Thoracic aorta (tissue), 2 donors: Measurements from ENCODE around the gene HIKESHI. TPM values are rescaled to one million over a fixed set of nuclear protein-coding genes. Genes with fewer than 3 reads are reported as not detected.

ENCODE experiments used
- ATAC-seq: fragments of 150-250 bp; one replicate; pipeline ENCODE4 v1.8.0; 2017; ENCODE audit warnings: low read depth; ENCODE audit not compliant: insufficient number of reproducible peaks, low FRiP score
- DNase-seq: peaks from one replicate; pipeline ENCODE4 v3.0.0-alpha.2; 2020; ENCODE audit warnings: low spot score
- H3K27ac ChIP-seq, 2 donors: fragments of 200-600 bp; sonication (generic); 1 replicate in 1 of 2; 2 replicates in 1 of 2; pipeline ENCODE4 v1.5.1; 2016; ENCODE audit warnings: mild to moderate bottlenecking in 2 of 2, moderate library complexity in 2 of 2
- H3K27me3 ChIP-seq: fragments of 200-600 bp; sonication (generic); replicated peaks from 2 replicates; pipeline ENCODE4 v1.6.0; 2016; ENCODE audit warnings: mild to moderate bottlenecking; ENCODE audit not compliant: insufficient read depth
- H3K36me3 ChIP-seq: fragments of 200-600 bp; sonication (generic); one replicate; pipeline ENCODE4 v1.5.1; 2016
- H3K4me1 ChIP-seq, 2 donors: fragments of 200-600 bp; sonication (generic); 1 replicate in 1 of 2; 2 replicates in 1 of 2; pipeline versions ENCODE4 v1.5.1 to v1.6.0; 2016; ENCODE audit warnings: low read depth in 2 of 2, mild to moderate bottlenecking in 1 of 2; ENCODE audit not compliant: control insufficient read depth in 1 of 2
- H3K4me3 ChIP-seq: fragments of 200-600 bp; sonication (generic); 2 replicates; pipeline ENCODE4 v1.5.1; 2016; ENCODE audit warnings: mild to moderate bottlenecking
- H3K9me3 ChIP-seq: fragments of 200-600 bp; sonication (generic); 2 replicates; pipeline ENCODE4 v1.5.1; 2016
- total RNA-seq, 2 donors: library from RNA; depleted of rRNA; stranded (reverse); fragments of >200 nt; gene quantifications; one replicate each; pipeline versions ENCODE4 v1.1.0 to v1.2.3, GENCODE V29; 2016
- TF ChIP-seq, protein P1 (sequence below): fragments of 200-600 bp; sonication (generic); IDR thresholded peaks from one replicate; pipeline ENCODE4 v1.5.1; 2019; ENCODE audit warnings: antibody characterized with exemption

HIKESHI gene
- total RNA-seq, 2 donors from 2014 or later: 36.7 to 39.5 TPM

DNA sequence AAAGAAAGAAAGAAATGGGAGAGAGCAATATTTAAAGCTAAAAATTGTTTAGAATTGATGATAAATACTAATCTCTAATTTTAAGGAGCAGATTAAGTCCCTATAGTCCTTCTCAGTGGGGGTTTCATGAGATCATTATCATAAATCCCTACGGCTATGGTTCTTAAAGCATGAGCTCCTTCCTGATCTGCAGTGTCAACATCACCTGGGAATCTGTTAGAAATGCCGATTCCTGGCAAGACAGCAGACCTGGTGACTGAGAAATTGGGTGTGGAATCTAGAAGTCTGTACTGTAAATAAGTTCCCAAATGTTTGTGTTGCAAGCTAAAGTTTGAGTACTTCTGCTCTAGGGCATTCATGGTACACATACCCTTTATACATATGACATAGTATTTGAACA, 12.6 kb downstream of the HIKESHI start:
- DNase-seq: no peak
- Histone ChIP-seq H3K4me3 (no peak overlapping the region), H3K4me1 (no peaks in the 10 kb centered on the region), H3K27ac (no peak overlapping the region), H3K27me3 (no peaks in the 10 kb centered on the region), H3K36me3 (peaks cover 6% of the 10 kb centered on the region), H3K9me3 (no peaks in the 10 kb centered on the region)
- TF ChIP-seq, protein P1, sequence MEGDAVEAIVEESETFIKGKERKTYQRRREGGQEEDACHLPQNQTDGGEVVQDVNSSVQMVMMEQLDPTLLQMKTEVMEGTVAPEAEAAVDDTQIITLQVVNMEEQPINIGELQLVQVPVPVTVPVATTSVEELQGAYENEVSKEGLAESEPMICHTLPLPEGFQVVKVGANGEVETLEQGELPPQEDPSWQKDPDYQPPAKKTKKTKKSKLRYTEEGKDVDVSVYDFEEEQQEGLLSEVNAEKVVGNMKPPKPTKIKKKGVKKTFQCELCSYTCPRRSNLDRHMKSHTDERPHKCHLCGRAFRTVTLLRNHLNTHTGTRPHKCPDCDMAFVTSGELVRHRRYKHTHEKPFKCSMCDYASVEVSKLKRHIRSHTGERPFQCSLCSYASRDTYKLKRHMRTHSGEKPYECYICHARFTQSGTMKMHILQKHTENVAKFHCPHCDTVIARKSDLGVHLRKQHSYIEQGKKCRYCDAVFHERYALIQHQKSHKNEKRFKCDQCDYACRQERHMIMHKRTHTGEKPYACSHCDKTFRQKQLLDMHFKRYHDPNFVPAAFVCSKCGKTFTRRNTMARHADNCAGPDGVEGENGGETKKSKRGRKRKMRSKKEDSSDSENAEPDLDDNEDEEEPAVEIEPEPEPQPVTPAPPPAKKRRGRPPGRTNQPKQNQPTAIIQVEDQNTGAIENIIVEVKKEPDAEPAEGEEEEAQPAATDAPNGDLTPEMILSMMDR: no peak
- no peak for ATAC-seq

DNA sequence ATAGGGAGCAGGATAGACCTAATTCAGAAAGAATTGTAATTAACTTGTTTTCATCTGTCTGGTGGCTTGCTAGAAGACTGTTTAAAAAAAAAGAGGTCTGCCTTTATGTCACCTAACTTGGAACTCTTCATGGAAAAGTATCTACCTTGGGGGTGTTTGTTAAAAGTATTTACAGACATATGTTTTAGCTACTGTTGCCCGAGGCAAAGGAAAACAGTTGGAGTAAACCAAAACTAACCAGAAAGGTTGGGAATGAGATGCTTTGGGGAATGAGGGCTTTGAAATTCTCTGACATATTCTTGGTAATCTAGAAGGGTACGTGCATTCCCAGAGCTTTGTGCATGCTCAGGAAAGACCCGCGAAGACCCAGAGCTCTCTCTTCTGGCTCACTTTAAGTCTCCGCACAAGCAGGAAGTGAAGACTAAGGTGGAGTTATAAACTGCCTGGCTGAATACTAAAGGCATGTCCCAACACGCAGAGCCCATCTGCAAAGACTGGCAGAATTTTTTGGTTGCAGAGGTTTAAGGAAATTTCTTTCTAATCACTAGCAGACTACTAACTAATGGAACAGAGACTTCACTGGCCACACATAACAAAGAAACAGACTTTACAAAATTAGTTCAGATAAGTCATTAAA, 33.2 kb downstream of the HIKESHI start:
- no peak overlapping the region for H3K27ac ChIP-seq
- H3K9me3 ChIP-seq: no peaks in the 10 kb centered on the region
- no peak for DNase-seq

DNA sequence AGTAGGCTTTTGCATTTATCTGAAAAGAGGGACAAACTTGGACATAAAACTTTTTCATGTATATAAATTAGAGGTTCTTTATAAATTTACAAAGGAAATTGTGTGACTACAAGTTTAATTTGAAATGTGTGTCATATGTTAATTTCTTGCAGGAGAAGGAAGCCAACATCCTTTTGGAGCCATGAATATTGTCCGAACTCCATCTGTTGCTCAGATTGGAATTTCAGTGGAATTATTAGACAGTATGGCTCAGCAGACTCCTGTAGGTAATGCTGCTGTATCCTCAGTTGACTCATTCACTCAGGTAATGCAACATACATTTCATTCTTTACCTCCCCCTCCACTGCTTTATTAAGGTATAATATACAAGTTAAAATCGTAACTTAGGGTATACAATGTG, 35.2 kb downstream of the HIKESHI start:
- no peak for ATAC-seq
- Histone ChIP-seq H3K4me3 (no peak overlapping the region), H3K9me3 (no peaks in the 10 kb centered on the region), H3K36me3 (peaks cover 7% of the 10 kb centered on the region), H3K27me3 (no peaks in the 10 kb centered on the region), H3K27ac (no peak overlapping the region), H3K4me1 (peaks cover 4% of the 10 kb centered on the region in 2 donors)
- no peak for DNase-seq
- TF ChIP-seq, protein P1: no peak

More for the DNA sequence above, 33.2 kb downstream of the HIKESHI start:
- TF ChIP-seq, protein P1: no peak
- Histone ChIP-seq H3K4me1 (peaks cover 4 to 8% of the 10 kb centered on the region in 2 donors), H3K4me3 (no peak overlapping the region), H3K27me3 (no peaks in the 10 kb centered on the region), H3K36me3 (peaks cover 7% of the 10 kb centered on the region)
- ATAC-seq: no peak

DNA sequence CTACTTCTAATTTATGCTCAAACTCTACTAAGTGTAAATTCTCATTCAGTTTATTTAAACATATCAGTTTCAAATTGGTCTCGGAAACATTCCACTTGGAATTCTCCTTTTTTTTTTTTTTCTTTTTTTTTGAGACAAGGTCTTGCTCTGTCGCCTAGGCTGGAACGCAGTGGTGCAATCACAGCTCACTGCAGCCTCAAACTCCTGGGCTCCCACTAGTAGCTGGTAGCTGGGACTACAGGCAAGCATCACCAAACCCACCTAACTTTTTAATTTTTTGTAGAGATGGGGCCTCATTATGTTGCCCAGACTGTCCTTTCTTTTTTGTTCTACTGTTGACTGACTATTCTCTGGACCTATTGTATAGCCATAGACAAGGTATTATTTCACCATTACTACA, 39.3 kb downstream of the HIKESHI start:
- DNase-seq (no peak), ATAC-seq (no peak)
- Histone ChIP-seq H3K27me3 (no peaks in the 10 kb centered on the region), H3K9me3 (no peaks in the 10 kb centered on the region), H3K27ac (no peak overlapping the region), H3K4me3 (no peak overlapping the region), H3K36me3 (peaks cover 8% of the 10 kb centered on the region), H3K4me1 (peaks cover 4% of the 10 kb centered on the region in 2 donors)
- TF ChIP-seq, protein P1: no peak

DNA sequence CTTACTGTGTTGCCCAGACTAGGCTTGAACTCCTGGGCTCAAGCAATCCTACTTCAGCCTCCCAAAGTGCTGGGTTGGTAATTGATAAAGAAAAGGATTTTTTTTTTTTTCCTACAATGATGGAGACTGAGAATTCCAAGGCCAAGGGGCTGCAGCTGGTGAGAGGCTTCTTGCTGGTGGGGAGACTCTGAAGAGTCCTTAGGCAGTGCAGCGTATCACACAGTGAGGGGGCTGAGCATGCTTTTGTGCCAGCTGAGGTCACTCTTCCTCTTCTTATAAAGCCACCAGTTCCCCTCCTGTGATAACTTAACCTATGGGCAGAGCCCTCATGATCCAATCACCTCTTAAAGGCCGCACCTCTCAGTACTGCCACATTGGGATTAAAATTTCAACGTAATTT, 44.5 kb downstream of the HIKESHI start:
- ATAC-seq: peak; percentile 20
- Histone ChIP-seq H3K27me3 (no peaks in the 10 kb centered on the region), H3K27ac (no peak overlapping the region), H3K4me1 (peaks cover 4% of the 10 kb centered on the region in 2 donors), H3K9me3 (no peaks in the 10 kb centered on the region), H3K36me3 (peaks cover 5% of the 10 kb centered on the region), H3K4me3 (no peak overlapping the region)
- DNase-seq: no peak
- TF ChIP-seq, protein P1: no peak
